Lower lobe of right lung (tissue), 2 donors: ENCODE results near the gene MTCH1. TPM values are rescaled to one million over a fixed set of nuclear protein-coding genes. Genes with fewer than 3 reads are reported as not detected.

Experiments
- ATAC-seq, 2 donors: fragments of 200-7000 bp; cut with Tn5 transposase; one replicate each; pipeline ENCODE4 v1.9.1; 2020 to 2022; ENCODE audit warnings: mild to moderate bottlenecking in 2 of 2, moderate library complexity in 2 of 2
- DNase-seq: peaks from one replicate; pipeline ENCODE4 v3.0.0-alpha.2; 2020
- H3K27ac ChIP-seq: fragments of 200-600 bp; one replicate; pipeline ENCODE4 v1.8.0; 2022
- H3K27me3 ChIP-seq: fragments of 200-600 bp; one replicate; pipeline ENCODE4 v1.8.0; 2022; ENCODE audit warnings: low read depth
- H3K36me3 ChIP-seq: fragments of 200-600 bp; one replicate; pipeline ENCODE4 v1.8.0; 2022; ENCODE audit warnings: mild to moderate bottlenecking
- H3K4me1 ChIP-seq: fragments of 200-600 bp; one replicate; pipeline ENCODE4 v1.8.0; 2022
- H3K4me3 ChIP-seq: fragments of 200-600 bp; one replicate; pipeline ENCODE4 v1.8.0; 2022; ENCODE audit warnings: mild to moderate bottlenecking
- H3K9me3 ChIP-seq: fragments of 200-600 bp; one replicate; pipeline ENCODE4 v1.8.0; 2022
- CTCF ChIP-seq: fragments of 200-600 bp; IDR thresholded peaks from one replicate; pipeline ENCODE4 v1.8.0; 2022; ENCODE audit warnings: antibody characterized with exemption, mild to moderate bottlenecking
- intact Hi-C: fragments of 100-400 bp; cut with DNase I; formaldehyde crosslinking; loops from one replicate; pipeline ENCODE4 v1.11.0; 2022
- total RNA-seq: library from RNA; stranded (reverse); fragmentation: NEBNext Ultra II Directional; extraction: Animal tissue kit (Norgen Biotek cat#: 25700); gene quantifications from one replicate; pipeline ENCODE4 v1.2.1, GENCODE V29; 2021
- donor health status: DM: no; HTN: yes; CAD: no; lungs with severe emphysema.

MTCH1 gene
- total RNA-seq, 1 donor from 2014 or later = 194 TPM

- Histone ChIP-seq H3K27me3 (no peaks in the 10 kb centered on the region), H3K27ac (peak overlapping the region; percentile 51), H3K4me3 (peak overlapping the region; percentile 58), H3K9me3 (no peaks in the 10 kb centered on the region), H3K4me1 (no peaks in the 10 kb centered on the region), H3K36me3 (peaks cover 18% of the 10 kb centered on the region)
- DNase-seq (peak; percentile 64), ATAC-seq (peak; percentile 56 to 73)
- intact Hi-C loops = no loop called here
- TF ChIP-seq CTCF = no peak
Observed at GRCh38 chr6:37007340-37008043, 21.5 kb upstream of the MTCH1 start.

- H3K9me3 ChIP-seq = no peaks in the 10 kb centered on the region
- peaks cover 16% of the 10 kb centered on the region for H3K36me3 ChIP-seq
- TF ChIP-seq CTCF = no peak
- ATAC-seq (peak in 1 of 2 donors; percentile 14), DNase-seq (no peak)
- H3K4me1 ChIP-seq = no peaks in the 10 kb centered on the region
- H3K4me3 ChIP-seq = peak overlapping the region; percentile 58
- intact Hi-C loops = no loop called here
- peak overlapping the region; percentile 51 for H3K27ac ChIP-seq
- no peaks in the 10 kb centered on the region for H3K27me3 ChIP-seq
Observed at GRCh38 chr6:37006793-37007339, 20.9 kb upstream of the MTCH1 start.

- H3K4me3 ChIP-seq = peak overlapping the region; percentile 58
Observed at GRCh38 chr6:37005827-37006567, 20.0 kb upstream of the MTCH1 start.

GRCh38 chr6:37005061-37005810 is 19.2 kb upstream of the MTCH1 start, which contains the start of gene FGD2:
Gene FGD2, plus strand, starts transcription at chr6:37005655. Its CDS starts 163 bp downstream, at chr6:37005818.
- H3K27ac ChIP-seq = peak within 1 kb of the TSS; percentile 62
- H3K4me3 ChIP-seq = peak within 1 kb of the TSS; percentile 58
- DNase-seq = no peak

More at GRCh38 chr6:37005827-37006567, 20.0 kb upstream of the MTCH1 start:
- DNase-seq (no peak), ATAC-seq (no peak)
- H3K27me3 ChIP-seq = no peaks in the 10 kb centered on the region
- H3K36me3 ChIP-seq = peaks cover 8% of the 10 kb centered on the region
- H3K27ac ChIP-seq = peak overlapping the region; percentile 62
- no peaks in the 10 kb centered on the region for H3K4me1 ChIP-seq
- H3K9me3 ChIP-seq = no peaks in the 10 kb centered on the region
- TF ChIP-seq CTCF = no peak
- intact Hi-C loops = no loop called here

More at GRCh38 chr6:37005061-37005810, 19.2 kb upstream of the MTCH1 start, which contains the start of gene FGD2:
- intact Hi-C loops = no loop called here
- ATAC-seq = peak; percentile 51 to 54
- peaks cover under 1% of the 10 kb centered on the region for H3K36me3 ChIP-seq
- TF ChIP-seq CTCF = no peak
- H3K9me3 ChIP-seq = no peaks in the 10 kb centered on the region
- H3K27me3 ChIP-seq = no peaks in the 10 kb centered on the region
- H3K4me1 ChIP-seq = no peaks in the 10 kb centered on the region
